Activated CD8-positive, alpha-beta memory T cell treated with anti-CD3 and anti-CD28 coated beads, Interleukin-2, amount 50 U/mL, for 1 hour (primary cell): ENCODE results near the gene KIF16B.

ENCODE experiments used
- DNase-seq: peaks from one replicate; pipeline ENCODE4 v3.0.0-alpha.2; 2020; ENCODE audit errors: extremely low read depth

KIF16B gene

GRCh38 chr20:16432466-16433292 lies 140.6 kb downstream of the KIF16B start:
- DNase-seq: no peak

- no peak for DNase-seq
Observed at GRCh38 chr20:16428112-16428511, 145.1 kb downstream of the KIF16B start.

GRCh38 chr20:16427571-16427970 lies 145.7 kb downstream of the KIF16B start:
- DNase-seq: no peak

- no peak for DNase-seq
Observed at GRCh38 chr20:16424780-16425179, 148.5 kb downstream of the KIF16B start.

- DNase-seq: no peak
Observed at GRCh38 chr20:16423311-16424212, 149.7 kb downstream of the KIF16B start.

- no peak for DNase-seq
Observed at GRCh38 chr20:16419138-16419715, 154.0 kb downstream of the KIF16B start.

GRCh38 chr20:16418616-16419015 lies 154.6 kb downstream of the KIF16B start:
- no peak for DNase-seq

- no peak for DNase-seq
Observed at GRCh38 chr20:16417001-16417400, 156.2 kb downstream of the KIF16B start.

- no peak for DNase-seq
Observed at GRCh38 chr20:16415071-16416053, 157.9 kb downstream of the KIF16B start.

- DNase-seq: no peak
Observed at GRCh38 chr20:16412906-16413305, 160.3 kb downstream of the KIF16B start.

- no peak for DNase-seq
Observed at GRCh38 chr20:16411361-16411760, 161.9 kb downstream of the KIF16B start.

GRCh38 chr20:16410626-16411025 lies 162.6 kb downstream of the KIF16B start:
- DNase-seq: no peak

GRCh38 chr20:16408981-16409380 lies 164.3 kb downstream of the KIF16B start:
- no peak for DNase-seq

GRCh38 chr20:16407251-16408067 lies 165.8 kb downstream of the KIF16B start:
- no peak for DNase-seq

- DNase-seq: no peak
Observed at GRCh38 chr20:16405254-16405653, 168.0 kb downstream of the KIF16B start.

- DNase-seq: no peak
Observed at GRCh38 chr20:16404640-16405039, 168.6 kb downstream of the KIF16B start.

- DNase-seq: no peak
Observed at GRCh38 chr20:16404171-16404570, 169.1 kb downstream of the KIF16B start.

GRCh38 chr20:16400234-16400633 lies 173.0 kb downstream of the KIF16B start:
- no peak for DNase-seq

- no peak for DNase-seq
Observed at GRCh38 chr20:16399801-16400200, 173.4 kb downstream of the KIF16B start.

GRCh38 chr20:16397086-16397485 lies 176.2 kb downstream of the KIF16B start:
- DNase-seq: no peak
